ENCODE measurements around the gene USB1.

USB1 gene

DNA sequence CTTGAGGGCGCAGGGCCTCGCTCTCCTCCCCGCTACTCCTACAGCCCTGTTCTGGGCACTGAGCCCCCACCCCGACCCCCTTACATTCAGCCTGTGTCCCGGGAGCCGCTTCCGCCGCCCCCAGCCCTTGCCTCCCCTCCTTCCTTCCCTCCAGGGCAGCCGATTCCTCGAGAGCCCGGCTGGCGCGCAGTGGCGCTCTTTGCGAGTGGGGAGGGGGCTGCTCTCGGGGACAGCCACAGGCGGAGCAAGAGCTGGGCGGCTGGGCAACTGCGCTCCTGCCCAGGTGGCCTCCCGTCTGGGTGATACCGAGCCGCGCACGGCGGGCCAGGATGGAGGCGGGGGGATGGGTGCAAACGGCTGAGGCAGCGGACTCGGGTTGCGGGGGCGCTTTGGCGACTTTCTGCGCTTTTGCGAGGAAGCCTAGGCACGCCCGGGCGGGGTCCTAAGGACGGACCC, 25.5 kb downstream of the USB1 start:
- no peak for DNase-seq (ENCODE audit: low read depth)
- no peak overlapping the region for H3K4me3 ChIP-seq (ENCODE audit: low read depth, low read length)
- no peak for TF ChIP-seq CTCF (IDR thresholded peaks at IDR 0.05; ENCODE audit: low read depth, low read length, missing control alignments)

- no peak for DNase-seq (ENCODE audit: low read depth)
- TF ChIP-seq CTCF (IDR thresholded peaks at IDR 0.05; ENCODE audit: low read depth, low read length, missing control alignments): no peak
Observed at GRCh38 chr16:58027161-58027915, 26.1 kb downstream of the USB1 start.

DNA sequence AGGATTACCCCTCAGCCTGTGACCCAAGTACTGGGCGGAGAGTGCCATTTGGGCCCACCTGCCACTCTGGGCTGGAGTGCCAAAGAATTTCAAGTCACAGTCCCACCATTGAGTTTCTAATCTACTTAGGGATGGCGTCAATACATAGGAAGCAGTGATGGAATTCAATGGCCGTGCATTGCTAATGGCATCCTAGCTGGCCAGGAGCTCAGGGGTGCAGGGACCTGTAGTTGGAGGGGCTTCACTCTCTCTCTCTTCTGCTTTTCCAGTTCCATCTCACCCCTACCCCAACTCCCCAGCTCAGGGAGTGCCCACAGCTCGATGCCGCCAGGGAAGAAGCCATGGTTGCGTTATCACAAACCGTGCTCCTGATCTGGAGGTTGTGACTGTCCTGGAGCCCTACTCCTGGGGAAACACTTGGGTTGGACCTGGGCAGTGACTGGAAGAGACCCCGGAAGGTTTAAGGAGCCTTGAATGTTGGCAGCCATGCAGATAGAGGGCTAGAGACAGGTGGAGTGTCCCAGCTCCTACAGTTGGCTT, 26.8 kb downstream of the USB1 start:
- no peak overlapping the region for H3K4me3 ChIP-seq (ENCODE audit: low read depth, low read length)

More at GRCh38 chr16:58027161-58027915, 26.1 kb downstream of the USB1 start:
- H3K4me3 ChIP-seq (ENCODE audit: low read depth, low read length): no peak overlapping the region

GRCh38 chr16:58028541-58029070, 27.4 kb downstream of the USB1 start:
- DNase-seq (ENCODE audit: low read depth): no peak
- H3K4me3 ChIP-seq (ENCODE audit: low read depth, low read length): no peak overlapping the region
- no peak for TF ChIP-seq CTCF (IDR thresholded peaks at IDR 0.05; ENCODE audit: low read depth, low read length, missing control alignments)

More for the DNA sequence above, 26.8 kb downstream of the USB1 start:
- no peak for DNase-seq (ENCODE audit: low read depth)
- no peak for TF ChIP-seq CTCF (IDR thresholded peaks at IDR 0.05; ENCODE audit: low read depth, low read length, missing control alignments)

DNA sequence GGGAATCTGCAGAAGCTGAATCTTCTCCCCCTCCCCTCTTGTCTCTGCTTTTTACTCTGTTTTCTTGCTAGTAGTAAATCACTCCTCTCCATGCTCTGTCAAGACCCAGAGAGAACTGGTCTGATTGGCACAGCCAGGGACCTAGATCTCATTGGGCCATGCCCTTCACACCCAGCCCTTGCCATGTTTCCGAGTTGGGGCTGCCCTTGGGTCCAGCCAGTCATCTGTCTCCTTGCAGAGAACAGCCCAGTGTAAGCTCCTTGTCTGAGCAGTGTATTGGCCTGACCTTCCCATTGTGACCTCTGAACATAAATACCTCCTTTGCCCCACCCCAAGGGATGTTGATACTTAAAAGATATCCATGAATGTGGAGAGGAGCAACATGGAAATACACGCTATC, 28.2 kb downstream of the USB1 start:
- no peak for TF ChIP-seq CTCF (IDR thresholded peaks at IDR 0.05; ENCODE audit: low read depth, low read length, missing control alignments)
- no peak overlapping the region for H3K4me3 ChIP-seq (ENCODE audit: low read depth, low read length)

DNA sequence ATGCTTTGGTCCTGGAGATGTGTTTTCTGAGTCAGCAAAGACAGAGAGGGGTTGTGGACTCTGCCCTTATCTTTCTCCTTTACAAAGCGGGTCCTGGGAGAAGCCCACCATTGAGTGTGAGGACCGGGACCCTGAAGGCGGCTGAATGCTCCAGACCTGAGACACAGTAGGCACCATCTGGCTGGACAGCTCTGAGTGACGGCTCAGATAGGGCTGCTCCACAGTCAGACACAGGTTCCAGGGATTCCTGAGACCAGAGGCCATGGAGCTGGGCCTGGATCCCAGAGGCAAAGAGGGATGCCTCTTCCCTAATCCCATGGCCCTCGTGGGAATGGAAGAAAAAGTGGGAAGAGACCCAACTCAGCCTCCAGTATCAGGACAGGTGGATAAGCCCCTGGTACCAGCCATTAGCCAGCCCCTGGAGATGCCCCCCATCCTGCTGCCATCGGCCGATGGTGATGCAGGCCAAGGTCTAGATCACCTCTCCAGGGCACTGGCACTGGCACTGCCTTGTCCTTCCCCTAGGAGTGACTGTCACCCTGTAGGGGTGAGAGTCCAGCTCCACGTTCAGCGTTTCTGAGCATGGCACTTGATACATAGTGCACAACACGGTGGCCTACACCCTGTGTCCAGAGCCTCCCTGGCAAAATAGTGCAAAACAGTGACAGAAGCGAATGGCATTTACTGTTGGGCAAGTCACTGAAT, 29.1 kb downstream of the USB1 start:
- TF ChIP-seq CTCF (IDR thresholded peaks at IDR 0.05; ENCODE audit: low read depth, low read length, missing control alignments): no peak
- DNase-seq (ENCODE audit: low read depth): no peak
- H3K4me3 ChIP-seq (ENCODE audit: low read depth, low read length): no peak overlapping the region

More for the DNA sequence above, 28.2 kb downstream of the USB1 start:
- DNase-seq (ENCODE audit: low read depth): no peak

Measured in GM12864 (cell line).